ENCODE results near the gene ITGAV.

Gene ITGAV

DNA sequence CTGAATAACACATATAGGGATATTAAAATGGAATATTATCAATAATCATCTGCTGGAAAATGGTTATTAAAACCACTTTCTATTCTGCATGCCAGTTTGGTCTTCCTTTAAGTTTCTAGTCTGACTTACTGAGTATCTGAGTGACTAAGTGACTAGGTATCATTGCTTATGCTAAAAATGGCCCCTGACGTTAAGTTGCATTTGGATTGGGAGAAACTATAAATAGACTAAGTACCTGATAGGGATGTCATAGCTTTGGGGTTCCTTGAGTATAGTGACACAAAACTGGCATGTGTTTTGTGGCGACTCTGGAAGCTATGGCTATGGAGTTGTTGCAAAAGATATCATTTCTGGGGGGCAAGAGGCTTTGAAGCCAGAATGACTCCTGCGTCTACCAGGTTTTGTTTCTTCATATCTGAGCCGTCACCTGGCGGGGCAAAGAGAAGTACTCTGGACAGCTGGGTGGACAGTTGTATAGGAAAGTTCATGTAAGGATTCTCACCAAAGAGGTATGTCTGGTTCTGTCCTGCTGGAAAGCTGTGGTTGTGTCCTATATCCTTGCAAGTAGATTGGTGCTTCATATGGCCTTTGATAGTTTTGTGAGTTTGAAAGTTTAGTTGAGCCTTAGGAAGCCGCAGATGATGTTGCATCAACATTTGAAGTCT is 17.9 kb downstream of the ITGAV start:
- TF ChIP-seq, protein P1, sequence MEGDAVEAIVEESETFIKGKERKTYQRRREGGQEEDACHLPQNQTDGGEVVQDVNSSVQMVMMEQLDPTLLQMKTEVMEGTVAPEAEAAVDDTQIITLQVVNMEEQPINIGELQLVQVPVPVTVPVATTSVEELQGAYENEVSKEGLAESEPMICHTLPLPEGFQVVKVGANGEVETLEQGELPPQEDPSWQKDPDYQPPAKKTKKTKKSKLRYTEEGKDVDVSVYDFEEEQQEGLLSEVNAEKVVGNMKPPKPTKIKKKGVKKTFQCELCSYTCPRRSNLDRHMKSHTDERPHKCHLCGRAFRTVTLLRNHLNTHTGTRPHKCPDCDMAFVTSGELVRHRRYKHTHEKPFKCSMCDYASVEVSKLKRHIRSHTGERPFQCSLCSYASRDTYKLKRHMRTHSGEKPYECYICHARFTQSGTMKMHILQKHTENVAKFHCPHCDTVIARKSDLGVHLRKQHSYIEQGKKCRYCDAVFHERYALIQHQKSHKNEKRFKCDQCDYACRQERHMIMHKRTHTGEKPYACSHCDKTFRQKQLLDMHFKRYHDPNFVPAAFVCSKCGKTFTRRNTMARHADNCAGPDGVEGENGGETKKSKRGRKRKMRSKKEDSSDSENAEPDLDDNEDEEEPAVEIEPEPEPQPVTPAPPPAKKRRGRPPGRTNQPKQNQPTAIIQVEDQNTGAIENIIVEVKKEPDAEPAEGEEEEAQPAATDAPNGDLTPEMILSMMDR (IDR thresholded peaks at IDR 0.05), result no peak

DNA sequence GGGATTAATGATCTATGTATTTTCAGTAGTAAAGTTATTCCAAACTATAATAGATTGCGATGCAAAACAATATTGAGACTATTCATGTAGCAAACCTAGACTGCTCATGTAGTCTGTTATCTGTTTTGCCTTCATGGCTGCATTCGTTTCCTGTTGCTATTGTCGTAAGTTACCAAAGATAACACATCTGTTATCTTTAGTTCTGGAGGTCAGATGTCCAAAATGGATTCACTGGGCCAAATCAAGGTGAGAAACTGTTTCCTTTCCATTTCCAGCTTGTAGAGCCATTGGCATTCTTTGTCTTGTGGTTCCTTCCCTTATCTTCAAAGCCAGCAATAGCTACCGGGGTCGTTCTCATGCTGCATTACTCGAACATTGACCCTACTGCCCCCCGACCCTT is 20.9 kb downstream of the ITGAV start:
- TF ChIP-seq, protein P1 (IDR thresholded peaks at IDR 0.05), result no peak

DNA sequence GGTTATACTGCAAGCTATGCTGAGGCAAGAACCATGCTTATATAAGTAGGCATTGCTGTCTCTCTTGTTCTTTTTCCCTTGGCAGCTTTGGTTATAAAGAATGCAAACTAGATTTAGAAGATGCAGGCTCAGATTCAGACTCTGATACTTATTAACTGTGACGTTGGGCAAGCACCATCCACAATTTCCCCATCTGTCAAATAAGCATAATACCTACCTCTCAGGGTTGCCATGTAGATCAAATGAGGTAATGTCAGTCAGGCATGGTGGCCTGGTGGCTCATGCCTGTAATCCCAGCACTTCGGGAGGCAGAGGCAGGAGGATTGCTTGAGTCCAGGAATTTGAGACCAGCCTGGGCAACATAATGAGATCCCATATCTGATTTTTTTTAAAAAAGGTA is 21.7 kb downstream of the ITGAV start:
- TF ChIP-seq, protein P1 (IDR thresholded peaks at IDR 0.05), result no peak

DNA sequence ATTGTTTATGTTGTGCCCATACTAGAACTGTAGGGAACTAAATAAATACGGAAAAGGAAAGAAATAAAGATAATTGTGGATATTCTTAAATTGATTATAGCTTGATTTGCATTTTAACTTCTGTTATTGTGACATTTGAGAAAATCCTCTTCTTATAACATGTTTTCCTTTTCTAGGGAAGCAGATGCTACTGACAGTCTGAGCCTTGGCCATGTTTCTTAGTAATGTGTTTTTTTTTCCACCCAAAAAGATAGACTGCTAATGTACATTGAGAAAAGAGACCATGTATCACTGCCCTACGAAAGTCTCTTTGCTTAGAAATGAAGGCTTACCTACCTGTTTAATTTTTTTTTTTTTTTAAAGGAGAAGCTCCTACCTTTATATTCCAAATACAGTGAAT is 22.2 kb downstream of the ITGAV start:
- TF ChIP-seq, protein P1 (IDR thresholded peaks at IDR 0.05), result no peak

DNA sequence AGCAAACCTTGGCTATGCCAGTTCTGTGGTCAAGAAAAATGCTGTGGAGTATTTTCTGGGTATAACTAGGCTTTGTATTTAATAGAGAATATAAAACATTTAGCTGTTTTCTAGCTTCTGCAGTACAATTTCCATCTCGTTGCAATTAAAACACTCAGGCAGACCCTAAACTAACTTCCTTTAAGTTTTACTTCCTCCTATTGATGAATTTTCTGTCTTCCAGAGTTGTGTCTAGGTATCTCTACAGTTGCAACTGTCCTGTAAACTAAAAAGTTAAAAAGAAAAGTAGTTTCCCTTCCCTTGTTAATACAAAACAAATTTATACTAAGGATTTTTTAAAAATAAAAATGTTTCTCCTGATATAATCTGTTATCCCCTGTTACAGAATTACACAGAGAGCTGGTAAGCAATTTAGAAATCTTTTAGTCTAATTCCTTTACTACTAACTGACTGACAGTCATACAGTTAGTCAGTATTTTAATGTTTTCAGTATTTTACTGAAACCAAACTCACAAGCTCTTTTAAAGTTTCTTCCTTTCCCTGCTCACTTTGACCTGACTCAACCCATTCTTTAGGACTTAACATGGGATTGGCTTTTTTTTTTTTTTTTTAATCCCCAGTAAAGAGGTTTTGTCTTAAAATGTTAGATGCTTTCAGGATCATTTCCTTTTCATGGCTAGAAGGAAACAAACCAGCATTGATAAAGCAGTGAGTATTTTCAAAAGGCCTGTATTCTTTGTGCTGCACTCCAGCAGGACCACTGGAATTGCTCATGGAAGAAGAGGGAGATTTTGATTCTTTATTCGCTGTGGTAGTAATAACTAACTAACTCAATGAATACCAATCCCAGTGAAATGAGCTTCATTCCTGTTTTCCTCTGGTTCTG is 22.9 kb downstream of the ITGAV start:
- TF ChIP-seq, protein P1 (IDR thresholded peaks at IDR 0.05), result no peak

DNA sequence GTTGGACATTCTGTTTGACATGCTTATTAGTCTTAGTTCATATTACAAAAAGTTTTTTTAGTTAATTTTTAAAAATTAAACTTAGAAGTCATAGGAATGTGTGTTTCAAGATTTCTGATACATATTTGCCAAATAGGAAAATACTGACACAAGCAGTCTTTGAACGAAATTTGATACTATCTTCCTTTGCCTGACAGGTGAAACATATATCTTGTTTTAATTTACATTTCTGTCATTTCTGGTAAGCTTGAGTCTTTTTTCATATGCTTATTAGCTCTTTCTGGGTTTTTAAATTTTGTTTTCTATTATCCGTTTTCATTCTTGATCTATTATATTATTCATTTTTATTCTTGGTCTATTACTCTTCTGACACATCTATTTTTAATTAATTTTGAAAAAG is 24.5 kb downstream of the ITGAV start:
- TF ChIP-seq, protein P1 (IDR thresholded peaks at IDR 0.05), result no peak

DNA sequence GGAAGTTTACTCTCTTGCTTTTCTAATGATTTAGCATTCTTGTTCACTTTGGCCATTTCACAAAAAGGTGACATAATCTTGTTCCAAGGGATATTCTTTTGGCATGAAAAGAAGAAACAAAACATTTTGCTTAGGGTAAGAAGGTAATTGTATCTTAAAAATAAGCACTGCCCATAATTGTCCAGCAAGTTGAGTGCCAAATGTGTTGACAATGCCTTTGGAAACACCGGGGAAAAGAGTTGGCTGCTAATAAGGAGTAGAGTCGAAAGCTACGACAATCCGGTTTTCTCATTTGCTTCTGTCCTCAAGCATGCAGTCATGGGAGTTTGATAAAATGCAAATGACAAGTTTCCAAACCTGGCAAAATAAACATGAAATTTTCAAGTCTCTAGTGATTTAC is 27.3 kb downstream of the ITGAV start:
- TF ChIP-seq, protein P1 (IDR thresholded peaks at IDR 0.05), result no peak
